ENCODE results near the gene PITPNC1. TPM values are rescaled to one million over a fixed set of nuclear protein-coding genes. Genes with fewer than 3 reads are reported as not detected.

Gene PITPNC1
- total RNA-seq, 1 experiment from 2014 or later, result 6.9 TPM

- CTCF ChIA-PET, result no interaction called here
- Mint-ChIP-seq H3K27me3 (ENCODE audit: unreplicated experiment) (peaks cover 13% of the 10 kb centered on the region), H3K4me1 (ENCODE audit: low read depth, unreplicated experiment) (no peaks in the 10 kb centered on the region), H3K9me3 (ENCODE audit: low read depth, unreplicated experiment) (no peaks in the 10 kb centered on the region), H3K27ac (ENCODE audit: unreplicated experiment) (no peak overlapping the region), H3K36me3 (ENCODE audit: insufficient read depth, unreplicated experiment) (no peaks in the 10 kb centered on the region), H3K4me3 (ENCODE audit: low read depth, unreplicated experiment) (no peak overlapping the region)
- no peak for DNase-seq
- TF ChIP-seq CTCF (IDR thresholded peaks at IDR 0.05; ENCODE audit: unreplicated experiment), result no peak
- intact Hi-C loops (cut with micrococcal nuclease; ENCODE audit: unreplicated experiment), result no loop called here
- BruUV-seq (replicated peaks), result no TSS peak
Measured at GRCh38 chr17:67613961-67614360, 236.9 kb downstream of the PITPNC1 start.

DNA sequence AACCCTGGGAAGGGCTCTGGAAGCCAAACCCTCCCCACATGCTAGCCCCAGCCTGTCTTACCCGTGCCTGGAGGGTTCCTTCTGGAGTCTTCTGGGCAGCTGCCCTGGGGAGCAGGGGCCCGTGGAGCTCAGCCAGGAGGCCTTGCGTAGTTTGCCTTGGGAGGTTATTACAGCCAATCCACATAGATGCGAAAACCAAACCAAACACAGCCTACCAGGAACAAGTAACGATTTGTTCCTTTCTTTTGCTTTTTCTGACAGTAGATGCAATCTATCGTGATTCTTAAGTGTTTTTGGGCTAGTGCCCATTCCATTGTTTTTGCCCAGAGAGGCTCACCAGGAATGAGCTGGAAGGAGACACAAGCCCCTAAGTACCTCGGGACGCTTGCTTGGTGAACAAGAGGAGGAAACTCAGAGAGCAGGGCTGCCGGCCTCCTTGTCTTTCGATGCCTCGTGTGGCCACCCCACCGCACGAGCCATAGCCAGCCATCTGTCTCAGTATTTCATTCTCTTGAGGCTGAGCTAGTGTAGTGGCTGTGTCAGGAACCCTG is 238.0 kb downstream of the PITPNC1 start:
- no TSS peak for BruUV-seq (replicated peaks)
- H3K4me1 Mint-ChIP-seq (ENCODE audit: low read depth, unreplicated experiment), result no peaks in the 10 kb centered on the region
- CTCF ChIA-PET, result no interaction called here
- no peaks in the 10 kb centered on the region for H3K9me3 Mint-ChIP-seq (ENCODE audit: low read depth, unreplicated experiment)
- H3K36me3 Mint-ChIP-seq (ENCODE audit: insufficient read depth, unreplicated experiment), result no peaks in the 10 kb centered on the region
- intact Hi-C loops (cut with micrococcal nuclease; ENCODE audit: unreplicated experiment), result no loop called here
- no peak for DNase-seq
- no peak overlapping the region for H3K4me3 Mint-ChIP-seq (ENCODE audit: low read depth, unreplicated experiment)
- no peak for TF ChIP-seq CTCF (IDR thresholded peaks at IDR 0.05; ENCODE audit: unreplicated experiment)
- no peak overlapping the region for H3K27ac Mint-ChIP-seq (ENCODE audit: unreplicated experiment)
- H3K27me3 Mint-ChIP-seq (ENCODE audit: unreplicated experiment), result peaks cover 13% of the 10 kb centered on the region

DNA sequence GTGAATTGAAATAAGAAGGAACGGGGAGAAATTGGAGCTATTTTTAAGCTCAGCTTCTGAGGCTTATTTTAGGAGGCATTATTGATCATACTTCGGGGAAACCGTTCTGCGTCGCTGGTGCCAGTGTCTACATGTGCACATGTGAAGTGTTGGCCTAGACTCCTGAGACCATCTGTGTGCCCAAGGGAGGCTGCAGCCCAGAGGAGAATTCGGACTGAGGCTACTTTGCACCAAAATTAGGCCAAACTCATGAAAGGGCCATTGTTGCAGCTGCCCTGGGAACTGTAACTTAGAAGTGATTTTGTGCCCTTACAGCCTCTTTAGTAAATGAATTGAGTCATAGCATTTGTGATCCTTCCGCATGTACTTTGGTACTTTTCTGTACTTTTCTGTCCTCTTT is 238.7 kb downstream of the PITPNC1 start:
- no TSS peak for BruUV-seq (replicated peaks)
- CTCF ChIA-PET, result no interaction called here
- no peaks in the 10 kb centered on the region for H3K36me3 Mint-ChIP-seq (ENCODE audit: insufficient read depth, unreplicated experiment)

DNA sequence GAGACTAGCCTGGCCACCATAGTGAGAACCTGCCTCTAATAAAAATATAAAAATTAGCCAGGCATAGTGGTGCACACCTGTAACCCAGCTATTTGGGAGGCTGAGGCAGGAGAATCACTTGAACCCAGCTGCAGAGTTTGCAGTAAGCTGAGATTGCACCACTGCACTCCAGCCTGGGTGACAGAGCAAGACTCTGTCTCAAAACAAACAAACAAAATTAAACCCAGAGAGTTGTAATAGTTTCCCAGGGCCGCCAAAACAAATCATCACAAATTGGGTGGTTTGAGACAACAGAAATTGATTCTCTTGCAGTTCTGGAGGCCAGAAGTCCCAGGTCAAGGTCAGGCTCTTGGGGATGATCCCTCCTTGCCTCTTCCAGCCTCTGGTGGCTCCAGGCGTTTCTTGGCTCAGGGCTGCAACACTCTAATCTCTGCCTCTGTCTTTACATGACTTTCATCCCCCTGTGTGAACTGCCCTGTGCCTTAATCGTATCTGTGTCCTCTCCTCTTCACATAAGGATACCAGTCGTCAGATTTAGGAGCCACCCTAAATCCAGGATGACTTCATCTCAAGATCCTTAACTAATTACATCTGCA is 240.3 kb downstream of the PITPNC1 start:
- Mint-ChIP-seq H3K9me3 (ENCODE audit: low read depth, unreplicated experiment) (no peaks in the 10 kb centered on the region), H3K36me3 (ENCODE audit: insufficient read depth, unreplicated experiment) (no peaks in the 10 kb centered on the region), H3K4me3 (ENCODE audit: low read depth, unreplicated experiment) (no peak overlapping the region), H3K27ac (ENCODE audit: unreplicated experiment) (no peak overlapping the region), H3K27me3 (ENCODE audit: unreplicated experiment) (peaks cover 4% of the 10 kb centered on the region), H3K4me1 (ENCODE audit: low read depth, unreplicated experiment) (no peaks in the 10 kb centered on the region)
- CTCF ChIA-PET, result no interaction called here
- no peak for TF ChIP-seq CTCF (IDR thresholded peaks at IDR 0.05; ENCODE audit: unreplicated experiment)
- no TSS peak for BruUV-seq (replicated peaks)
- intact Hi-C loops (cut with micrococcal nuclease; ENCODE audit: unreplicated experiment), result no loop called here
- no peak for DNase-seq

More for the DNA sequence above, 238.7 kb downstream of the PITPNC1 start:
- H3K4me1 Mint-ChIP-seq (ENCODE audit: low read depth, unreplicated experiment), result no peaks in the 10 kb centered on the region
- TF ChIP-seq CTCF (IDR thresholded peaks at IDR 0.05; ENCODE audit: unreplicated experiment), result no peak
- H3K27ac Mint-ChIP-seq (ENCODE audit: unreplicated experiment), result no peak overlapping the region
- H3K4me3 Mint-ChIP-seq (ENCODE audit: low read depth, unreplicated experiment), result no peak overlapping the region
- no peaks in the 10 kb centered on the region for H3K9me3 Mint-ChIP-seq (ENCODE audit: low read depth, unreplicated experiment)
- no peak for DNase-seq
- H3K27me3 Mint-ChIP-seq (ENCODE audit: unreplicated experiment), result peaks cover 13% of the 10 kb centered on the region
- intact Hi-C loops (cut with micrococcal nuclease; ENCODE audit: unreplicated experiment), result no loop called here

Measured in Calu3 (cell line).